HCT116 (cell line): ENCODE results near the gene PTPRC.

Source experiments
- CEBPB ChIP-seq: IDR thresholded peaks from 2 replicates; pipeline ENCODE4 v1.6.1; 2012; ENCODE audit warnings: low read depth
- CTCF ChIP-seq, 3 experiments: fragments of 200-600 bp in 1 of 3; sonication (generic) in 1 of 3; IDR thresholded peaks in 2 of 3; conservative IDR thresholded peaks in 1 of 3; 2 replicates each; pipeline ENCODE4 v1.5.1; 2012 to 2017; ENCODE audit warnings: low read depth in 2 of 3, low read length in 2 of 3, antibody characterized with exemption in 1 of 3, borderline replicate concordance in 1 of 3, control low read depth in 1 of 3, mild to moderate bottlenecking in 1 of 3, mixed read lengths in 1 of 3, mixed run types in 1 of 3, moderate library complexity in 1 of 3; ENCODE audit not compliant: insufficient read depth in 1 of 3
- EZH2 ChIP-seq: fragments of 200-600 bp; sonication (generic); IDR thresholded peaks from 2 replicates; pipeline ENCODE4 v1.6.1; 2017; ENCODE audit warnings: antibody characterized with exemption, mixed run types
- MAX ChIP-seq: IDR thresholded peaks from 2 replicates; pipeline ENCODE4 v1.6.1; 2012
- POLR2A ChIP-seq: IDR thresholded peaks from 2 replicates; pipeline ENCODE4 v1.7.0; 2011; ENCODE audit warnings: borderline replicate concordance; ENCODE audit not compliant: insufficient read depth, insufficient read length; ENCODE audit errors: extremely low read depth
- RAD21 ChIP-seq: IDR thresholded peaks from 2 replicates; pipeline ENCODE4 v1.6.1; 2012; ENCODE audit warnings: low read depth, mild to moderate bottlenecking
- REST ChIP-seq: IDR thresholded peaks from 2 replicates; pipeline ENCODE4 v1.6.1; 2012; ENCODE audit warnings: low read depth
- ZFX ChIP-seq: fragments of 450-650 bp; IDR thresholded peaks from 2 replicates; pipeline ENCODE4 v1.6.1; 2017
- ZNF274 ChIP-seq: fragments of 200-500 bp; sonication (Bioruptor generic); IDR thresholded peaks from 2 replicates; pipeline ENCODE4 v1.6.1; 2014; ENCODE audit warnings: mild to moderate bottlenecking, low read depth, low read length, inconsistent platforms
- TF ChIP-seq, protein P1 (sequence below): IDR thresholded peaks from 2 replicates; pipeline ENCODE4 v1.6.1; 2012

DNA sequence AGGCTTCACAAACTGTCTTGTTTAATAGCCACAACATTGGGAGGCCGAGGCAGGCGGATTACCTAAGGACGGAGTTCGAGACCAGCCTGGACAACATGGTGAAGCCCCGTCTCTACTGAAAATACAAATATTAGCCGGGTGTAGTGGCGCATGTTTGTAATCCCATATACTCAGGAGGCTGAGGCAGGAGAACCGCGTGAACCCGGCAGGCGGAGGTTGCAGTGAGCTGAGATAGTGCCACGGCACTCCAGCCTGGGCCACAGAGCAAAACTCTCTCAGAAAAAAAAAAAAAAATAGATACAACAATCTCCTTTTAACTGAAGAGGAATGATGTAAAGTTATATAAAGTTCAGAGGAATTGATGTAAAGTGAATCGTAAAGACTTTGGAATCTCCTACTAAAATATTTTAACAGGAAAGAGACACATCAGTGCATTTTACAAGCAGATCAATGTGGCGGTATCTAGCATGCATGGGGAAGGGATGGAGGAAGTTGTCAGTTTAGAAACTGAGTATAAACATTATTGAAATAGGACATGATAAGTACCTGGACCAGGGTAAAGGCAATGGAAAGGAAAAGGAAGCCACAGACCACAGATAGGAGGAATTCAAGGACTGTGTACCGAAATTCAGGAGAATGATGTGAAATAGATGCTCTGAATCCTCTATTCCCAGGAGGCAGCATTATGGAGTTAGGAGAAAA is 41.5 kb downstream of the PTPRC start:
- TF ChIP-seq RAD21 (no peak), CEBPB (no peak), CTCF (IDR thresholded peaks at IDR 0.05 in 2 of 3, conservative IDR thresholded peaks at IDR 0.05 in 1 of 3; ENCODE audit: borderline replicate concordance in 1 of 3, insufficient read depth in 1 of 3, low read depth in 2 of 3, low read length in 2 of 3) (no peak), REST (no peak), MAX (no peak), ZNF274 (no peak), POLR2A (no peak), ZFX (no peak), EZH2 (no peak)
- TF ChIP-seq, protein P1, sequence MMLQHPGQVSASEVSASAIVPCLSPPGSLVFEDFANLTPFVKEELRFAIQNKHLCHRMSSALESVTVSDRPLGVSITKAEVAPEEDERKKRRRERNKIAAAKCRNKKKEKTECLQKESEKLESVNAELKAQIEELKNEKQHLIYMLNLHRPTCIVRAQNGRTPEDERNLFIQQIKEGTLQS: no peak
